Activated naive CD8-positive, alpha-beta T cell treated with anti-CD3 and anti-CD28 coated beads for 36 hours (primary cell): Measurements from ENCODE around the gene PCSK7. TPM values are rescaled to one million over a fixed set of nuclear protein-coding genes. Genes with fewer than 3 reads are reported as not detected.

Experiments
- DNase-seq: peaks from one replicate; pipeline ENCODE4 v3.0.0; 2021
- H3K27ac Mint-ChIP-seq: one replicate; pipeline ENCODE4 v1.8.0; 2022; ENCODE audit warnings: mild to moderate bottlenecking, moderate library complexity, mixed read lengths
- H3K27me3 Mint-ChIP-seq: one replicate; pipeline ENCODE4 v1.8.0; 2022; ENCODE audit warnings: mild to moderate bottlenecking, mixed read lengths
- H3K36me3 Mint-ChIP-seq: one replicate; pipeline ENCODE4 v1.8.0; 2021; ENCODE audit warnings: mild to moderate bottlenecking, mixed read lengths
- H3K4me1 Mint-ChIP-seq: one replicate; pipeline ENCODE4 v1.8.0; 2021; ENCODE audit warnings: mixed read lengths
- H3K4me3 Mint-ChIP-seq: one replicate; pipeline ENCODE4 v1.8.0; 2022; ENCODE audit warnings: mild to moderate bottlenecking, moderate library complexity, mixed read lengths
- H3K9me3 Mint-ChIP-seq: one replicate; pipeline ENCODE4 v1.8.0; 2022; ENCODE audit warnings: mixed read lengths
- total RNA-seq, 2 experiments: library from RNA; stranded (reverse); gene quantifications; one replicate each; pipeline ENCODE4 v1.2.3, GENCODE V29; 2021

Gene PCSK7
- total RNA-seq, 2 experiments from 2014 or later: 85.0 to 85.9 TPM

GRCh38 chr11:117157507-117157906 is 74.4 kb downstream of the PCSK7 start:
- Mint-ChIP-seq H3K27ac (no peak overlapping the region), H3K27me3 (no peaks in the 10 kb centered on the region), H3K36me3 (peaks cover 8% of the 10 kb centered on the region), H3K4me3 (no peak overlapping the region), H3K4me1 (peaks cover 16% of the 10 kb centered on the region), H3K9me3 (no peaks in the 10 kb centered on the region)
- no peak for DNase-seq

DNA sequence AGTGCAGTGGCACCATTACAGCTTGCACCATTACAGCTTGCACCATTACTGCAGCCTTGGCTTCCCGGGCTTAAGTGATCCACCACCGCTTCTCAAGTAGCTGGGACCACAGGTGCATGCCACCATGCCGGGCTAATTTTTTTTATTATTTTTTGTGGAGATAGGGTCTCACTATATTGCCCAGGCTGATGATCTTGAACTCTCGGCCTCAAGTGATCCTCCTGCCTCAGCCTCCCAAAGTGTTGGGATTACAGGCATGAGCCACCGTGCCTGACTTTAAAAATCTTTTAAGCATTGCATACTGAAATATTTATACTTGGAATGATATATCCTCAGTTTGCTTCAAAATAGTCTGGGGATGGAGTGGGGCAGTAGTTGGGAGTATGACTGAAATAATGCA is 77.4 kb downstream of the PCSK7 start:
- Mint-ChIP-seq H3K4me3 (no peak overlapping the region), H3K9me3 (no peaks in the 10 kb centered on the region), H3K27ac (no peak overlapping the region), H3K27me3 (no peaks in the 10 kb centered on the region), H3K4me1 (peaks cover 24% of the 10 kb centered on the region), H3K36me3 (peaks cover 15% of the 10 kb centered on the region)
- DNase-seq: no peak

Other genes with a start within 250 kb of the PCSK7 start
- gene SIK3, start 133.6 kb downstream of the PCSK7 start, total RNA-seq: 10 to 100 TPM; 22.8 to 24.0 TPM
- gene PAFAH1B2, start 87.8 kb downstream of the PCSK7 start, total RNA-seq: 10 to 100 TPM; 67.5 to 67.6 TPM
- 1 to 10 TPM; 8.0 to 8.7 TPM for gene SIDT2, start 53.3 kb downstream of the PCSK7 start, total RNA-seq
- 1 to 10 TPM; 2.0 TPM for gene TAGLN, start 32.7 kb downstream of the PCSK7 start, total RNA-seq
- gene RNF214, start 598 bp upstream of the PCSK7 start, total RNA-seq: 10 to 100 TPM; 16.6 to 17.3 TPM
- gene BACE1-AS, start 59.3 kb upstream of the PCSK7 start, total RNA-seq: 1 to 10 TPM; 3.1 to 3.8 TPM
- 1 to 10 TPM in 1 of 2 experiments, under 1 TPM in 1; 0.90 to 1.2 TPM for gene BACE1, start 84.2 kb upstream of the PCSK7 start, total RNA-seq
- 10 to 100 TPM; 24.8 to 28.3 TPM for gene CEP164, start 95.8 kb upstream of the PCSK7 start, total RNA-seq